Stimulated activated CD4-positive, alpha-beta T cell treated with anti-CD3 and anti-CD28 coated beads, Interleukin-12 subunit alpha, Interleukin-12 subunit beta, amount 100 ng/mL, for 48 hours (primary cell): ENCODE measurements around the gene ANKDD1A.

Source experiments
- DNase-seq, 3 donors: peaks; one replicate each; pipeline ENCODE4 v3.0.0-alpha.2; 2020; ENCODE audit warnings: low read depth in 2 of 3, low spot score in 1 of 3

ANKDD1A gene

GRCh38 chr15:64921711-64922110 lies 10.0 kb downstream of the ANKDD1A start:
- no peak for DNase-seq

- DNase-seq, result no peak
These were observed 11.8 kb downstream of the ANKDD1A start for GRCh38 chr15:64923546-64923945.

- no peak for DNase-seq
These were observed 13.9 kb downstream of the ANKDD1A start for GRCh38 chr15:64925335-64926330.

GRCh38 chr15:64926661-64927060 lies 15.0 kb downstream of the ANKDD1A start:
- DNase-seq, result no peak

GRCh38 chr15:64928626-64929220 lies 17.0 kb downstream of the ANKDD1A start:
- DNase-seq, result no peak

- DNase-seq, result no peak
These were observed 18.4 kb downstream of the ANKDD1A start for GRCh38 chr15:64930019-64930652.

- DNase-seq, result no peak
These were observed 19.2 kb downstream of the ANKDD1A start for GRCh38 chr15:64930778-64931371.

- DNase-seq, result no peak
These were observed 19.7 kb downstream of the ANKDD1A start for GRCh38 chr15:64931381-64931780.

- DNase-seq, result no peak
These were observed 22.3 kb downstream of the ANKDD1A start for GRCh38 chr15:64934023-64934422.

- no peak for DNase-seq
These were observed 26.5 kb downstream of the ANKDD1A start for GRCh38 chr15:64938192-64938591.

GRCh38 chr15:64942356-64942755 lies 30.7 kb downstream of the ANKDD1A start:
- DNase-seq, result no peak

- DNase-seq, result no peak
These were observed 32.0 kb downstream of the ANKDD1A start for GRCh38 chr15:64943512-64944225.

- DNase-seq, result no peak
These were observed 33.3 kb downstream of the ANKDD1A start for GRCh38 chr15:64944961-64945360.

- no peak for DNase-seq
These were observed 35.5 kb downstream of the ANKDD1A start for GRCh38 chr15:64947211-64947610.

GRCh38 chr15:64948916-64949315 lies 37.2 kb downstream of the ANKDD1A start:
- no peak for DNase-seq

- no peak for DNase-seq
These were observed 37.9 kb downstream of the ANKDD1A start for GRCh38 chr15:64949383-64950186.

GRCh38 chr15:64950888-64951287 lies 39.2 kb downstream of the ANKDD1A start:
- no peak for DNase-seq

GRCh38 chr15:64951777-64952418 lies 40.2 kb downstream of the ANKDD1A start:
- DNase-seq, result no peak

- no peak for DNase-seq
These were observed 42.7 kb downstream of the ANKDD1A start for GRCh38 chr15:64954395-64954794.

- DNase-seq, result no peak
These were observed 47.4 kb downstream of the ANKDD1A start for GRCh38 chr15:64959128-64959527.
